Measurements from ENCODE around the gene GRB7. TPM values are rescaled to one million over a fixed set of nuclear protein-coding genes. Genes with fewer than 3 reads are reported as not detected.

The GRB7 gene
- total RNA-seq, 1 experiment from 2014 or later = 98.6 TPM

DNA sequence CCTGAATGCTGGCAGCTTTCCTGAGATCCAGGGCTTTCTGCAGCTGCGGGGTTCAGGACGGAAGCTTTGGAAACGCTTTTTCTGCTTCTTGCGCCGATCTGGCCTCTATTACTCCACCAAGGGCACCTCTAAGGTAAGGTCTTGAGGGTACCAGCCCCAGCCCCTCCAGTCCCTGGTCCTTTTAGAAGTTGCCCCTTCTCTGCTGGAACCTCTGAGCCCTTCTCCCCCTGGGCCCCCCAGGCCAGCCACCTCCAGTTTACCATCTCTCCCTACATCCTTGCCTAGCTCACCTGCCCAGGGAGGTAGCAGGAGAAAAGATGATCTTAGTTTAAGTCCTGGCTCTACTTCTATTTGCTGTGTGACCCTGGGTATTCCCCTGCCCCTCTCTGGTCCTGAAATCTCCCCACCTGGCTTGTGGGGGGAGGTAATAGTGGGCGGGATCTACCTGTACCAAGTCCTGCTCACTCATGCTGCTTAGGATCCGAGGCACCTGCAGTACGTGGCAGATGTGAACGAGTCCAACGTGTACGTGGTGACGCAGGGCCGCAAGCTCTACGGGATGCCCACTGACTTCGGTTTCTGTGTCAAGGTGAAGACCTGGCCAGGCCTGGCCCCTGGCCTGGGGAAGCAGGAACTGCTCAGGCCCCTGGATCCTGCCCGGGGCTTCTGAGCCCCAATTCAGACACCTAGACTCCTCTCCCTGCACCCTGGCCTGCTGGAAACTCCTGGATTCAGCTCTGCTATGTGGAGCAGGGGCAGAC lies 6.5 kb downstream of the GRB7 start:
- Mint-ChIP-seq H3K27ac (ENCODE audit: unreplicated experiment) (no peak overlapping the region), H3K27me3 (ENCODE audit: insufficient read depth, unreplicated experiment) (no peaks in the 10 kb centered on the region), H3K9me3 (ENCODE audit: unreplicated experiment) (no peaks in the 10 kb centered on the region), H3K36me3 (ENCODE audit: insufficient read depth, unreplicated experiment) (peaks cover 84% of the 10 kb centered on the region), H3K4me1 (ENCODE audit: low read depth, unreplicated experiment) (peaks cover 7% of the 10 kb centered on the region), H3K4me3 (ENCODE audit: unreplicated experiment) (no peak overlapping the region)
- TF ChIP-seq, protein P1, sequence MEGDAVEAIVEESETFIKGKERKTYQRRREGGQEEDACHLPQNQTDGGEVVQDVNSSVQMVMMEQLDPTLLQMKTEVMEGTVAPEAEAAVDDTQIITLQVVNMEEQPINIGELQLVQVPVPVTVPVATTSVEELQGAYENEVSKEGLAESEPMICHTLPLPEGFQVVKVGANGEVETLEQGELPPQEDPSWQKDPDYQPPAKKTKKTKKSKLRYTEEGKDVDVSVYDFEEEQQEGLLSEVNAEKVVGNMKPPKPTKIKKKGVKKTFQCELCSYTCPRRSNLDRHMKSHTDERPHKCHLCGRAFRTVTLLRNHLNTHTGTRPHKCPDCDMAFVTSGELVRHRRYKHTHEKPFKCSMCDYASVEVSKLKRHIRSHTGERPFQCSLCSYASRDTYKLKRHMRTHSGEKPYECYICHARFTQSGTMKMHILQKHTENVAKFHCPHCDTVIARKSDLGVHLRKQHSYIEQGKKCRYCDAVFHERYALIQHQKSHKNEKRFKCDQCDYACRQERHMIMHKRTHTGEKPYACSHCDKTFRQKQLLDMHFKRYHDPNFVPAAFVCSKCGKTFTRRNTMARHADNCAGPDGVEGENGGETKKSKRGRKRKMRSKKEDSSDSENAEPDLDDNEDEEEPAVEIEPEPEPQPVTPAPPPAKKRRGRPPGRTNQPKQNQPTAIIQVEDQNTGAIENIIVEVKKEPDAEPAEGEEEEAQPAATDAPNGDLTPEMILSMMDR (IDR thresholded peaks at IDR 0.05; ENCODE audit: insufficient read depth in 1 of 2, low read depth in 1 of 2, low read length in 1 of 2, severe bottlenecking in 1 of 2, unreplicated experiment in 1 of 2) = no peak
- intact Hi-C loops (cut with micrococcal nuclease; ENCODE audit: unreplicated experiment) = no loop called here
- DNase-seq = no peak
- no TSS peak for BruUV-seq (replicated peaks)
- peaks cover 16% of the 10 kb centered on the region for H3K4me1 ChIP-seq
- H3K4me3 ChIP-seq (ENCODE audit: low read depth, low read length) = no peak overlapping the region
- H3K36me3 ChIP-seq (ENCODE audit: control insufficient read depth, insufficient read depth, low read length) = peaks cover 21% of the 10 kb centered on the region
- POLR2A ChIA-PET = interaction anchor here (0.5 kb wide), 1 partner anchor 265 kb away, joined by 5 read pairs; no protein-coding TSS in a partner anchor
- CTCF ChIA-PET = interaction anchor here (0.6 to 1.7 kb wide), 3 partner anchors 9 to 268 kb away, joined by 3 to 8 read pairs (median 3); no protein-coding TSS in a partner anchor
- H3K9me3 ChIP-seq = no peaks in the 10 kb centered on the region
- H3K27me3 ChIP-seq (replicated peaks; ENCODE audit: control insufficient read depth, insufficient read depth, low read length) = no peaks in the 10 kb centered on the region

DNA sequence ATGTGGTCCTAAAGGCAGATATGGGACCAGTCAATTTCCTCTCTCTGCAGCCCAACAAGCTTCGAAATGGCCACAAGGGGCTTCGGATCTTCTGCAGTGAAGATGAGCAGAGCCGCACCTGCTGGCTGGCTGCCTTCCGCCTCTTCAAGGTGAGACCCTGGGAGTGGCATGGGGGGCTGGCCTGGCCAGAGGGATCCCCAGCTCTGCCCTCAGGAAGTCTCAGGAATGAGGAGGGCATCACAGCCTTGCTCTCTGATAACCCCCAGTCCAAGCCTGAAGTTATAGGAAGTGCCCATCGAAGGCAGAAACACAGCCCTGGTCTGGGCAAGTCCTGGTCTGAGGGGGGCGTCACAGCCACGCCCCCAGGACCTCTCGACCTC lies 7.1 kb downstream of the GRB7 start:
- H3K4me3 Mint-ChIP-seq (ENCODE audit: unreplicated experiment) = no peak overlapping the region
- H3K36me3 ChIP-seq (ENCODE audit: control insufficient read depth, insufficient read depth, low read length) = peaks cover 21% of the 10 kb centered on the region
- intact Hi-C loops (cut with micrococcal nuclease; ENCODE audit: unreplicated experiment) = no loop called here
- no peak for DNase-seq
- ChIA-PET POLR2A (interaction anchor here (0.5 kb wide), 1 partner anchor 264 kb away, joined by 5 read pairs; no protein-coding TSS in a partner anchor), CTCF (interaction anchor here (0.6 to 1.7 kb wide), 2 partner anchors 9 to 268 kb away, joined by 3 to 8 read pairs; no protein-coding TSS in a partner anchor)
- peaks cover 15% of the 10 kb centered on the region for H3K4me1 ChIP-seq
- H3K27me3 ChIP-seq (replicated peaks; ENCODE audit: control insufficient read depth, insufficient read depth, low read length) = no peaks in the 10 kb centered on the region
- peaks cover 78% of the 10 kb centered on the region for H3K36me3 Mint-ChIP-seq (ENCODE audit: insufficient read depth, unreplicated experiment)
- BruUV-seq (replicated peaks) = no TSS peak
- H3K4me3 ChIP-seq (ENCODE audit: low read depth, low read length) = no peak overlapping the region
- no peaks in the 10 kb centered on the region for H3K9me3 ChIP-seq
- H3K27ac Mint-ChIP-seq (ENCODE audit: unreplicated experiment) = no peak overlapping the region
- peaks cover 7% of the 10 kb centered on the region for H3K4me1 Mint-ChIP-seq (ENCODE audit: low read depth, unreplicated experiment)
- no peaks in the 10 kb centered on the region for H3K27me3 Mint-ChIP-seq (ENCODE audit: insufficient read depth, unreplicated experiment)
- TF ChIP-seq, protein P1 (IDR thresholded peaks at IDR 0.05; ENCODE audit: insufficient read depth in 1 of 2, low read depth in 1 of 2, low read length in 1 of 2, severe bottlenecking in 1 of 2, unreplicated experiment in 1 of 2) = no peak
- no peaks in the 10 kb centered on the region for H3K9me3 Mint-ChIP-seq (ENCODE audit: unreplicated experiment)

DNA sequence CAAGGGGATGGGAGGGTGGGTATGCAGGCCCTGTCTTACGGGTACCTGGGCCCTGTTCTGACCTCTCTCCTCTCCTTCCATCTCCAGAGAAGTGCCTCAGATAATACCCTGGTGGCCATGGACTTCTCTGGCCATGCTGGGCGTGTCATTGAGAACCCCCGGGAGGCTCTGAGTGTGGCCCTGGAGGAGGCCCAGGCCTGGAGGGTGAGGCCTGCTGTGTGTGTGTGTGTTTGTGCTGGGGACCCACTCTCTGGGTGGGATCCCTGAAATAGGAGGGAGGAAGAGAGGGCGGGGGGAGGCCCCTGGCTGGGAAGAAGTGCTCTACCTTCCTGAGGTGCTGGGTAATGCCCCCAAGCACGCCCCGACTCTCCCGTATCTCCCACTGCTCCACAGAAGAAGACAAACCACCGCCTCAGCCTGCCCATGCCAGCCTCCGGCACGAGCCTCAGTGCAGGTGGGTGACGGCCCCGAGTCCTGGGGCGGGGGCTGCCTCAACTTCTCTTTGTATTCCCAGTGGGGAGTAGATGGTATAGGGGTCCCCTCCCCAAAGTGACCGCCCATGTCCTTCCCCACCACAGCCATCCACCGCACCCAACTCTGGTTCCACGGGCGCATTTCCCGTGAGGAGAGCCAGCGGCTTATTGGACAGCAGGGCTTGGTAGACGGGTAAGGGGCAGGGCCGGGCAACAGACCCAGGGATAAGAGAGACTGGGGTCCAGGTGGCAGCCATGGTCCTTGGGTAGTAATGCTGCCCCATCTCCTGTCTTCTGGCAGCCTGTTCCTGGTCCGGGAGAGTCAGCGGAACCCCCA lies 7.8 kb downstream of the GRB7 start:
- no peak overlapping the region for H3K4me3 ChIP-seq (ENCODE audit: low read depth, low read length)
- TF ChIP-seq, protein P1 (IDR thresholded peaks at IDR 0.05; ENCODE audit: insufficient read depth in 1 of 2, low read depth in 1 of 2, low read length in 1 of 2, severe bottlenecking in 1 of 2, unreplicated experiment in 1 of 2) = no peak
- no TSS peak for BruUV-seq (replicated peaks)
- H3K27me3 ChIP-seq (replicated peaks; ENCODE audit: control insufficient read depth, insufficient read depth, low read length) = no peaks in the 10 kb centered on the region
- DNase-seq = no peak
- ChIA-PET CTCF (no interaction called here), POLR2A (no interaction called here)
- no peaks in the 10 kb centered on the region for H3K27me3 Mint-ChIP-seq (ENCODE audit: insufficient read depth, unreplicated experiment)
- H3K4me1 Mint-ChIP-seq (ENCODE audit: low read depth, unreplicated experiment) = peaks cover 7% of the 10 kb centered on the region
- H3K27ac Mint-ChIP-seq (ENCODE audit: unreplicated experiment) = no peak overlapping the region
- H3K9me3 Mint-ChIP-seq (ENCODE audit: unreplicated experiment) = no peaks in the 10 kb centered on the region
- H3K4me1 ChIP-seq = peaks cover 13% of the 10 kb centered on the region
- H3K36me3 Mint-ChIP-seq (ENCODE audit: insufficient read depth, unreplicated experiment) = peaks cover 71% of the 10 kb centered on the region
- peaks cover 21% of the 10 kb centered on the region for H3K36me3 ChIP-seq (ENCODE audit: control insufficient read depth, insufficient read depth, low read length)
- intact Hi-C loops (cut with micrococcal nuclease; ENCODE audit: unreplicated experiment) = no loop called here
- no peaks in the 10 kb centered on the region for H3K9me3 ChIP-seq
- H3K4me3 Mint-ChIP-seq (ENCODE audit: unreplicated experiment) = no peak overlapping the region
